DOHH2 (cell line): Measurements from ENCODE around the gene TNFRSF19.

Experiments used
- CTCF ChIP-seq: fragments of 200-600 bp; sonication (generic); IDR thresholded peaks from one replicate; pipeline ENCODE4 v1.5.1; 2014; ENCODE audit warnings: antibody characterized with exemption, mild to moderate bottlenecking, low read depth, low read length; ENCODE audit not compliant: poor library complexity, severe bottlenecking
- EZH2phosphoT487 ChIP-seq: fragments of 200-600 bp; sonication (generic); IDR thresholded peaks from 2 replicates; pipeline ENCODE4 v1.6.1; 2017; ENCODE audit warnings: borderline replicate concordance, mild to moderate bottlenecking, antibody characterized with exemption, low read length, moderate library complexity, mixed read lengths

DNA sequence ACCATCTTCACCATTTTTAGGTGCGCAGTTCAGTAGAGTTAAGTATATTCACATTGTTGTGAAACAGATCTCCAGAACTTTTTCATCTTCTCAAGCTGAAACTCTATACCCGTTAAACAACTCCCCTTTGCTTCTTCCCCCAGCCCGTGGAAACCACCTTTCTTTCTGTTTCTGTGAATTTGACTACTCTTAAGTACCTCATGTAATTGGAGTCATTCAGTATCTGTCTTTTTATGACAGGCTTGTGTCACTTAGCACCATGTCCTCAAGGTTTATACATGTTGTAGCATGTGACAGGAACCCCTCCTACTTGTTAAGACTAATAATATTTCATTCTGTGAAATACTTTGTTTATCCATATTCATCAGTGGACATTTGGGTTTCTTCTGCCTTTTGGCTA is 52.8 kb downstream of the TNFRSF19 start:
- no peak for TF ChIP-seq CTCF
- TF ChIP-seq EZH2phosphoT487, result no peak
